NCI-H2107 treated with DMSO at 0.1 percent for 48 hours (cell line): ENCODE data around the gene ME2.
"Not testable (repeated sequence)": the region's sequence is repeated elsewhere in the genome, so short reads cannot be mapped to it uniquely, and the experiment has no call there.

Experiments used
- DNase-seq: peaks from one replicate; lab custom pipeline; 2025; ENCODE audit not compliant: unreplicated experiment; lab: John Stamatoyannopoulos, UW

Gene ME2

GRCh38 chr18:50969448-50969847 lies 90.5 kb downstream of the ME2 start:
- DNase-seq: no peak

GRCh38 chr18:50970006-50970405 lies 91.1 kb downstream of the ME2 start:
- peak; percentile 64 for DNase-seq

GRCh38 chr18:50972404-50972803 lies 93.5 kb downstream of the ME2 start:
- not testable (repeated sequence) for DNase-seq

GRCh38 chr18:50973367-50974126 lies 94.6 kb downstream of the ME2 start:
- no peak for DNase-seq

- DNase-seq: no peak
These were observed 98.3 kb downstream of the ME2 start for GRCh38 chr18:50977037-50977760.

GRCh38 chr18:50981381-50981780 lies 102.5 kb downstream of the ME2 start:
- no peak for DNase-seq

- no peak for DNase-seq
These were observed 103.3 kb downstream of the ME2 start for GRCh38 chr18:50982086-50982801.

- peak; percentile 4 for DNase-seq
These were observed 103.9 kb downstream of the ME2 start for GRCh38 chr18:50982802-50983179.

- no peak for DNase-seq
These were observed 107.6 kb downstream of the ME2 start for GRCh38 chr18:50986360-50987087.

- DNase-seq: no peak
These were observed 108.3 kb downstream of the ME2 start for GRCh38 chr18:50987261-50987660.

GRCh38 chr18:50989711-50990110 lies 110.8 kb downstream of the ME2 start:
- DNase-seq: no peak

- peak; percentile 46 for DNase-seq
These were observed 113.4 kb downstream of the ME2 start for GRCh38 chr18:50992351-50992762.

- DNase-seq: no peak
These were observed 115.1 kb downstream of the ME2 start for GRCh38 chr18:50994031-50994430.

GRCh38 chr18:51003174-51003573 lies 124.3 kb downstream of the ME2 start:
- DNase-seq: not testable (repeated sequence)
